ENCODE measurements around the gene MLLT3.

- TF ChIP-seq CTCF (IDR thresholded peaks at IDR 0.05; ENCODE audit: insufficient read depth, low read length, poor library complexity, severe bottlenecking) (no peak), EZH2phosphoT487 (conservative IDR thresholded peaks at IDR 0.05; ENCODE audit: low read length) (no peak)
Observed at GRCh38 chr9:20315677-20316076, 306.6 kb downstream of the MLLT3 start.

All from SU-DHL-6 (cell line).